HL-60 (cell line): ENCODE data around the gene SIRT4.

ENCODE experiments used
- POLR2AphosphoS5 ChIP-seq: IDR thresholded peaks from 2 replicates; pipeline ENCODE4 v1.6.1; 2012; ENCODE audit warnings: low read depth
- TF ChIP-seq, protein P1 (sequence below): IDR thresholded peaks from one replicate; pipeline ENCODE4 v1.5.1; 2011; ENCODE audit warnings: low read length, control low read depth, inconsistent platforms; ENCODE audit not compliant: insufficient read depth

GRCh38 chr12:120266180-120266870 lies 35.8 kb upstream of the SIRT4 start:
- TF ChIP-seq, protein P1, sequence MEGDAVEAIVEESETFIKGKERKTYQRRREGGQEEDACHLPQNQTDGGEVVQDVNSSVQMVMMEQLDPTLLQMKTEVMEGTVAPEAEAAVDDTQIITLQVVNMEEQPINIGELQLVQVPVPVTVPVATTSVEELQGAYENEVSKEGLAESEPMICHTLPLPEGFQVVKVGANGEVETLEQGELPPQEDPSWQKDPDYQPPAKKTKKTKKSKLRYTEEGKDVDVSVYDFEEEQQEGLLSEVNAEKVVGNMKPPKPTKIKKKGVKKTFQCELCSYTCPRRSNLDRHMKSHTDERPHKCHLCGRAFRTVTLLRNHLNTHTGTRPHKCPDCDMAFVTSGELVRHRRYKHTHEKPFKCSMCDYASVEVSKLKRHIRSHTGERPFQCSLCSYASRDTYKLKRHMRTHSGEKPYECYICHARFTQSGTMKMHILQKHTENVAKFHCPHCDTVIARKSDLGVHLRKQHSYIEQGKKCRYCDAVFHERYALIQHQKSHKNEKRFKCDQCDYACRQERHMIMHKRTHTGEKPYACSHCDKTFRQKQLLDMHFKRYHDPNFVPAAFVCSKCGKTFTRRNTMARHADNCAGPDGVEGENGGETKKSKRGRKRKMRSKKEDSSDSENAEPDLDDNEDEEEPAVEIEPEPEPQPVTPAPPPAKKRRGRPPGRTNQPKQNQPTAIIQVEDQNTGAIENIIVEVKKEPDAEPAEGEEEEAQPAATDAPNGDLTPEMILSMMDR, result no peak
- no peak for TF ChIP-seq POLR2AphosphoS5
